ENCODE measurements around the gene NAA35.
"Not testable (repeated sequence)": the region's sequence is repeated elsewhere in the genome, so short reads cannot be mapped to it uniquely, and the experiment has no call there.

NAA35 gene

GRCh38 chr9:85940832-85941621 lies at the start of gene NAA35:
Gene NAA35 (plus strand): TSS chr9:85941146. CDS start chr9:85942160, 1,014 bp downstream.
- DNase-seq, result peak; percentile 97

- DNase-seq, result no peak
Observed at GRCh38 chr9:85892401-85892800, 48.5 kb upstream of the NAA35 start.

GRCh38 chr9:85895685-85896084 lies 45.3 kb upstream of the NAA35 start:
- DNase-seq, result no peak

- DNase-seq, result no peak
Observed at GRCh38 chr9:85897848-85898247, 43.1 kb upstream of the NAA35 start.

- no peak for DNase-seq
Observed at GRCh38 chr9:85898332-85898731, 42.6 kb upstream of the NAA35 start.

- DNase-seq, result no peak
Observed at GRCh38 chr9:85899388-85899787, 41.6 kb upstream of the NAA35 start.

- no peak for DNase-seq
Observed at GRCh38 chr9:85900504-85901201, 40.3 kb upstream of the NAA35 start.

GRCh38 chr9:85904975-85905374 lies 36.0 kb upstream of the NAA35 start:
- no peak for DNase-seq

- no peak for DNase-seq
Observed at GRCh38 chr9:85905957-85906356, 35.0 kb upstream of the NAA35 start.

GRCh38 chr9:85909390-85909789 lies 31.6 kb upstream of the NAA35 start:
- DNase-seq, result no peak

GRCh38 chr9:85914108-85914507 lies 26.8 kb upstream of the NAA35 start:
- no peak for DNase-seq

- DNase-seq, result no peak
Observed at GRCh38 chr9:85917756-85918155, 23.2 kb upstream of the NAA35 start.

- no peak for DNase-seq
Observed at GRCh38 chr9:85925493-85925892, 15.5 kb upstream of the NAA35 start.

- no peak for DNase-seq
Observed at GRCh38 chr9:85927076-85927475, 13.9 kb upstream of the NAA35 start.

GRCh38 chr9:85931495-85931894 lies 9.5 kb upstream of the NAA35 start:
- no peak for DNase-seq

- DNase-seq, result not testable (repeated sequence)
Observed at GRCh38 chr9:85935950-85936349, 5.0 kb upstream of the NAA35 start.

- no peak for DNase-seq
Observed at GRCh38 chr9:85940275-85940831, 593 bp upstream of the NAA35 start.

- DNase-seq, result no peak
Observed at GRCh38 chr9:85941622-85941940, 635 bp downstream of the NAA35 start.

GRCh38 chr9:85941966-85942912 lies 1.3 kb downstream of the NAA35 start:
- no peak for DNase-seq

GRCh38 chr9:85942913-85943709 lies 2.2 kb downstream of the NAA35 start:
- DNase-seq, result no peak

- no peak for DNase-seq
Observed at GRCh38 chr9:85943757-85944430, 2.9 kb downstream of the NAA35 start.

GRCh38 chr9:85944672-85945071 lies 3.7 kb downstream of the NAA35 start:
- no peak for DNase-seq
